Stimulated activated CD8-positive, alpha-beta memory T cell treated with anti-CD3 and anti-CD28 coated beads, Interleukin-2, amount 100 ng/mL, for 48 hours (primary cell): ENCODE measurements around the gene ACSL6.

Experiments
- DNase-seq, 2 donors: peaks; one replicate each; pipeline ENCODE4 v3.0.0-alpha.2; 2020; ENCODE audit warnings: low read depth in 2 of 2

Gene ACSL6

GRCh38 chr5:131999441-132000240, 11.8 kb downstream of the ACSL6 start:
- no peak for DNase-seq

GRCh38 chr5:131999041-131999440, 12.4 kb downstream of the ACSL6 start:
- DNase-seq = no peak

GRCh38 chr5:131998431-131999040, 12.9 kb downstream of the ACSL6 start:
- DNase-seq = no peak

- DNase-seq = no peak
Observed at GRCh38 chr5:131997727-131998117, 13.7 kb downstream of the ACSL6 start.

GRCh38 chr5:131997026-131997726, 14.3 kb downstream of the ACSL6 start:
- DNase-seq = no peak

GRCh38 chr5:131996210-131997025, 15.0 kb downstream of the ACSL6 start:
- no peak for DNase-seq

GRCh38 chr5:131994533-131995226, 16.8 kb downstream of the ACSL6 start:
- DNase-seq = no peak

- DNase-seq = no peak
Observed at GRCh38 chr5:131994090-131994489, 17.4 kb downstream of the ACSL6 start.

GRCh38 chr5:131993676-131994075, 17.8 kb downstream of the ACSL6 start:
- no peak for DNase-seq

GRCh38 chr5:131992370-131992769, 19.1 kb downstream of the ACSL6 start:
- no peak for DNase-seq

GRCh38 chr5:131991593-131992324, 19.7 kb downstream of the ACSL6 start:
- no peak for DNase-seq

GRCh38 chr5:131990716-131991115, 20.7 kb downstream of the ACSL6 start:
- DNase-seq = no peak

GRCh38 chr5:131988601-131989000, 22.9 kb downstream of the ACSL6 start:
- no peak for DNase-seq

GRCh38 chr5:131987251-131987650, 24.2 kb downstream of the ACSL6 start:
- no peak for DNase-seq

GRCh38 chr5:131986161-131986912, 25.1 kb downstream of the ACSL6 start:
- no peak for DNase-seq

GRCh38 chr5:131984956-131985665, 26.3 kb downstream of the ACSL6 start:
- no peak for DNase-seq

- DNase-seq = no peak
Observed at GRCh38 chr5:131983244-131983771, 28.1 kb downstream of the ACSL6 start.

- no peak for DNase-seq
Observed at GRCh38 chr5:131981516-131981915, 29.9 kb downstream of the ACSL6 start.

GRCh38 chr5:131980696-131981095, 30.8 kb downstream of the ACSL6 start:
- DNase-seq = no peak
